ENCODE data around the gene DHRS7. TPM values are rescaled to one million over a fixed set of nuclear protein-coding genes. Genes with fewer than 3 reads are reported as not detected.

DHRS7 gene
- total and polyA plus RNA-seq, 10 of the 15 experiments (the other 5 are each of a cell fraction or from before 2014, with no cell fraction given), result 55.0 to 99.8 (median 62.2) TPM

- ATAC-seq (no peak), FAIRE-seq (no peak), DNase-seq (ENCODE audit: low read depth, low spot score) (no peak)
- in situ Hi-C loops (cut with MboI), result no loop called here
- H3K36me3 ChIP-seq (ENCODE audit: control insufficient read depth in 2 of 2, insufficient read depth in 2 of 2, low read length in 1 of 2), result peaks cover 0 to 14% of the 10 kb centered on the region in 2 experiments; a peak in 2 of 4 replicates
- ChIA-PET POLR2A (interaction anchor here (0.6 kb wide), 1 partner anchor 480 kb away, joined by 3 read pairs; no protein-coding TSS in a partner anchor), SMC1A (ENCODE audit: uncharacterized antibody, unreplicated experiment) (interaction anchor here (0.9 to 1.8 kb wide), 2 partner anchors 10 to 19 kb away, joined by 3 to 5 read pairs; no protein-coding TSS in a partner anchor), CTCF (interaction anchor here (1.3 kb wide), 1 partner anchor 150 kb away, joined by 3 read pairs; no protein-coding TSS in a partner anchor), RAD21 (ENCODE audit: unreplicated experiment) (no interaction called here)
- BruUV-seq (replicated peaks), result no TSS peak
- H3K9me3 ChIP-seq (replicated peaks; ENCODE audit: control insufficient read depth, insufficient read depth, low read length), result no peaks in the 10 kb centered on the region
- no peaks in the 10 kb centered on the region for H3K27me3 ChIP-seq (replicated peaks in 1 of 2; ENCODE audit: control insufficient read depth in 2 of 2, insufficient read depth in 2 of 2, low read length in 1 of 2)
- no peak overlapping the region for H2AFZ ChIP-seq (ENCODE audit: control insufficient read depth, low read depth, low read length)
- no peak overlapping the region for H3K9ac ChIP-seq (ENCODE audit: control insufficient read depth, insufficient read depth, low read length)
- no peak overlapping the region for H3K4me3 ChIP-seq
- intact Hi-C loops (cut with micrococcal nuclease; ENCODE audit: unreplicated experiment), result no loop called here
- 0% methylated on average over 1 of the region's 1 CpG for WGBS (ENCODE audit: insufficient coverage, insufficient replicate concordance, low lambda C conversion rate, missing lambda C conversion rate)
- no peaks in the 10 kb centered on the region; the same call in none of the 2 replicates for H3K79me2 ChIP-seq (ENCODE audit: control insufficient read depth, insufficient read depth, low read length)
- H3K4me1 ChIP-seq (ENCODE audit: control insufficient read depth, insufficient read depth, low read length), result no peaks in the 10 kb centered on the region
- no peaks in the 10 kb centered on the region for H4K20me1 ChIP-seq (ENCODE audit: control insufficient read depth, insufficient read depth)
- H3K27ac ChIP-seq (ENCODE audit: control insufficient read depth, insufficient read depth), result no peak overlapping the region
- H3K4me2 ChIP-seq (ENCODE audit: control insufficient read depth, insufficient read depth), result no peak overlapping the region
- no peak for TF ChIP-seq IKZF2 (IDR thresholded peaks at IDR 0.05)
- TF ChIP-seq SMAD1 (IDR thresholded peaks at IDR 0.05; ENCODE audit: low read depth, partially characterized antibody), result no peak
- TF ChIP-seq EED (IDR thresholded peaks at IDR 0.05; ENCODE audit: low read depth), result no peak
- TF ChIP-seq MXI1 (IDR thresholded peaks at IDR 0.05; ENCODE audit: low read depth, low read length), result no peak
- TF ChIP-seq, protein P1, sequence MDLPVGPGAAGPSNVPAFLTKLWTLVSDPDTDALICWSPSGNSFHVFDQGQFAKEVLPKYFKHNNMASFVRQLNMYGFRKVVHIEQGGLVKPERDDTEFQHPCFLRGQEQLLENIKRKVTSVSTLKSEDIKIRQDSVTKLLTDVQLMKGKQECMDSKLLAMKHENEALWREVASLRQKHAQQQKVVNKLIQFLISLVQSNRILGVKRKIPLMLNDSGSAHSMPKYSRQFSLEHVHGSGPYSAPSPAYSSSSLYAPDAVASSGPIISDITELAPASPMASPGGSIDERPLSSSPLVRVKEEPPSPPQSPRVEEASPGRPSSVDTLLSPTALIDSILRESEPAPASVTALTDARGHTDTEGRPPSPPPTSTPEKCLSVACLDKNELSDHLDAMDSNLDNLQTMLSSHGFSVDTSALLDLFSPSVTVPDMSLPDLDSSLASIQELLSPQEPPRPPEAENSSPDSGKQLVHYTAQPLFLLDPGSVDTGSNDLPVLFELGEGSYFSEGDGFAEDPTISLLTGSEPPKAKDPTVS (IDR thresholded peaks at IDR 0.05; ENCODE audit: low read depth, low read length), result no peak
- TF ChIP-seq HDAC6 (IDR thresholded peaks at IDR 0.05; ENCODE audit: unreplicated experiment), result no peak
- TF ChIP-seq CREM (IDR thresholded peaks at IDR 0.05; ENCODE audit: low read depth), result no peak
- no peak for TF ChIP-seq PKNOX1 (IDR thresholded peaks at IDR 0.05)
- no peak for TF ChIP-seq KLF5 (IDR thresholded peaks at IDR 0.05; ENCODE audit: partially characterized antibody)
- TF ChIP-seq PML (IDR thresholded peaks at IDR 0.05; ENCODE audit: low read length), result no peak
- no peak for TF ChIP-seq GABPA (IDR thresholded peaks at IDR 0.05; ENCODE audit: low read depth)
- TF ChIP-seq GATAD2B (conservative IDR thresholded peaks at IDR 0.05; ENCODE audit: low read depth), result no peak
- TF ChIP-seq LARP7 (IDR thresholded peaks at IDR 0.05), result no peak
- no peak for TF ChIP-seq SMAD5 (IDR thresholded peaks at IDR 0.05; ENCODE audit: low read depth)
- no peak for TF ChIP-seq WRNIP1 (IDR thresholded peaks at IDR 0.05; ENCODE audit: borderline replicate concordance, low read depth, low read length)
- no peak for TF ChIP-seq SPI1 (IDR thresholded peaks at IDR 0.05; ENCODE audit: borderline replicate concordance, insufficient read depth, low read depth, low read length)
- TF ChIP-seq IKZF1 (conservative IDR thresholded peaks at IDR 0.05), result no peak
- TF ChIP-seq MEF2A (IDR thresholded peaks at IDR 0.05; ENCODE audit: insufficient read depth, low read depth, low read length), result no peak
- no peak for TF ChIP-seq TCF12 (IDR thresholded peaks at IDR 0.05; ENCODE audit: low read depth, low read length)
- TF ChIP-seq RELA (IDR thresholded peaks at IDR 0.05; ENCODE audit: borderline replicate concordance, partially characterized antibody), result no peak
Measured at GRCh38 chr14:60114881-60115280, 50.3 kb downstream of the DHRS7 start.

All from GM12878 (cell line).